AG09319 (cell line): Measurements from ENCODE around the gene GYG2.

ENCODE experiments used
- DNase-seq: peaks from one replicate; pipeline ENCODE4 v3.0.0-alpha.2; 2010; ENCODE audit warnings: low read depth; ENCODE audit errors: extremely low read depth
- TF ChIP-seq, protein P1 (sequence below): IDR thresholded peaks from 2 replicates; pipeline ENCODE4 v1.5.1; 2011; ENCODE audit warnings: low read depth, mild to moderate bottlenecking, inconsistent platforms, low read length, moderate library complexity

GYG2 gene

GRCh38 chrX:2863646-2864045, 34.9 kb downstream of the GYG2 start:
- TF ChIP-seq, protein P1, sequence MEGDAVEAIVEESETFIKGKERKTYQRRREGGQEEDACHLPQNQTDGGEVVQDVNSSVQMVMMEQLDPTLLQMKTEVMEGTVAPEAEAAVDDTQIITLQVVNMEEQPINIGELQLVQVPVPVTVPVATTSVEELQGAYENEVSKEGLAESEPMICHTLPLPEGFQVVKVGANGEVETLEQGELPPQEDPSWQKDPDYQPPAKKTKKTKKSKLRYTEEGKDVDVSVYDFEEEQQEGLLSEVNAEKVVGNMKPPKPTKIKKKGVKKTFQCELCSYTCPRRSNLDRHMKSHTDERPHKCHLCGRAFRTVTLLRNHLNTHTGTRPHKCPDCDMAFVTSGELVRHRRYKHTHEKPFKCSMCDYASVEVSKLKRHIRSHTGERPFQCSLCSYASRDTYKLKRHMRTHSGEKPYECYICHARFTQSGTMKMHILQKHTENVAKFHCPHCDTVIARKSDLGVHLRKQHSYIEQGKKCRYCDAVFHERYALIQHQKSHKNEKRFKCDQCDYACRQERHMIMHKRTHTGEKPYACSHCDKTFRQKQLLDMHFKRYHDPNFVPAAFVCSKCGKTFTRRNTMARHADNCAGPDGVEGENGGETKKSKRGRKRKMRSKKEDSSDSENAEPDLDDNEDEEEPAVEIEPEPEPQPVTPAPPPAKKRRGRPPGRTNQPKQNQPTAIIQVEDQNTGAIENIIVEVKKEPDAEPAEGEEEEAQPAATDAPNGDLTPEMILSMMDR = no peak
- DNase-seq = no peak

DNA sequence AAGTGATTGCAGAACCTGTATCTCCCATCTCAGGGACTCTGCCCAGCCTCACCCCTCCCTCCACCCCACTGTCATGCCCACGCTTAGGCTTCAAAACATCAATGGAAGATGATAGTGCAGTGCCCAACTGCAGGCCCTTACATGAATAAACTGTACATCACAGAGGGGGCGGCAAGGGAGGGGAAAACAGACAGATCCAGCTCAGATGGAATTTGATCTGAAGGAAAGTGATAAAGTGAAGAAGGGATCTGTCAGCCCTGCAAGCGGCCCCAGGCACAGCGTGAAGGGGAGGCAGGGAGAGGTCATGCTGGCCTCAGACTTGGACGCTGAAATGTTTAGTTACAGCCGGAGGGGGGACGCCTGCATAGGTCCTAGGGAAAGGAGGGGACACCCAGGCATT, 38.5 kb downstream of the GYG2 start:
- TF ChIP-seq, protein P1 = no peak

DNA sequence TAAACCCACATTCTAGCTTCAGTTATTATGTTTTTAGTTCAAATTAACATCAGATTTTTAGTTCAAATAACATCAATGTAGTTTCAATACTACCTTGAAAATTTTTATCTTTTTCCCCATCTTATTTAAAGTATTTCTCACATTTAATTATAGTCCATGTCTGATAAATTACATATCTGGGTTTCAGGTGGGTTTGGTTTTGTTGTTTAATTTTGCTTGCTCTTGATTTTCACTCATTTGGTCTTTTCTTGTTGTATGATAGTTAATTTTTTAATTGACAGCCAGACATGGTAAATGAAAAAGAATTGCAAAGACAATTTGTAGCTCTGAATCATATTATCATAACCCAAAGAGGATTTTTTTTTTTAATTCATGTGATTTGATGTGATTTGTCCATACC, 41.9 kb downstream of the GYG2 start:
- DNase-seq = no peak
- TF ChIP-seq, protein P1 = no peak

More for the DNA sequence above, 38.5 kb downstream of the GYG2 start:
- no peak for DNase-seq

DNA sequence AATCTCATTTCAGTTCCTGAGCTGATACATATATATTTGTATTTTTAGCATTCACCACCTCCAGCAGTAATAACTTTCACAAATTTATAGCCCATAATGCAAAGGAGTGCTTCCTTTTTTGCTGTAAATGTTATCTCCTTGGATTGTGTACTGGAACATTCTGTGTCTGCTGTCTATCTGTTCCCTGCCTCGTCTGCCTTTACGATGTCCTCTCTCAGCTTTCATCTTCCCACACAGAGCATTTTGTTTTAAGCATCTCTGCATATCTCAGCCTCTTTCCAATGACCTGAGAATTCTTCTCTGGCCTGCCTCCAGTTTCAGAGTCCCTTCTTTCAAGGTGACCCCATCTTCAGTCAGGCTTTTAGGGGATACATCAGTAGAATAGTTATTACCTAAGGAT, 43.1 kb downstream of the GYG2 start:
- DNase-seq = no peak
- TF ChIP-seq, protein P1 = no peak

- TF ChIP-seq, protein P1 = no peak
- DNase-seq = no peak
These were observed 44.0 kb downstream of the GYG2 start for GRCh38 chrX:2872671-2873277.

GRCh38 chrX:2874222-2875135, 45.7 kb downstream of the GYG2 start:
- TF ChIP-seq, protein P1 = no peak
- DNase-seq = no peak

GRCh38 chrX:2875136-2875481, 46.4 kb downstream of the GYG2 start:
- no peak for DNase-seq
- TF ChIP-seq, protein P1 = no peak
